SK-N-SH (cell line): ENCODE results near the gene ZAR1. TPM values are rescaled to one million over a fixed set of nuclear protein-coding genes. Genes with fewer than 3 reads are reported as not detected.

Source experiments
- CTCF ChIA-PET: fragments of 300-600, 350-600 bp; formaldehyde crosslinking; extraction: SDS; loops from one replicate; lab custom pipeline; 2021; lab: Yijun Ruan, JAX
- POLR2A ChIA-PET: fragments of 350-600 bp; sonication (Branson Sonifier 250); formaldehyde crosslinking; extraction: SDS; loops from one replicate; lab custom pipeline; 2020; ENCODE audit warnings: antibody characterized with exemption, inconsistent platforms; lab: Yijun Ruan, JAX
- DNase-seq: peaks from one replicate; pipeline ENCODE4 v3.0.0; 2012
- H2AFZ ChIP-seq: fragments of 200-600 bp; sonication (generic); 2 replicates; pipeline ENCODE4 v1.8.1; 2016; ENCODE audit warnings: antibody characterized with exemption, mild to moderate bottlenecking, low read depth
- H3F3A ChIP-seq: fragments of 200-600 bp; sonication (generic); replicated peaks from 2 replicates; pipeline ENCODE3; 2016; ENCODE audit warnings: antibody characterized with exemption, mild to moderate bottlenecking; ENCODE audit not compliant: insufficient read depth
- H3K27ac ChIP-seq, 2 experiments: fragments of 200-500 bp in 1 of 2; fragments of 200-600 bp in 1 of 2; sonication (Bioruptor generic) in 1 of 2; sonication (generic), shearing (Covaris generic) in 1 of 2; 2 replicates each; pipeline versions ENCODE4 v1.5.1 to v1.6.1; 2014 to 2016; ENCODE audit warnings: low read depth in 2 of 2, inconsistent platforms in 1 of 2, low read length in 1 of 2, mild to moderate bottlenecking in 1 of 2, mixed read lengths in 1 of 2
- H3K27me3 ChIP-seq: fragments of 200-600 bp; sonication (generic), shearing (Covaris generic); 2 replicates; pipeline ENCODE4 v1.6.1; 2016; ENCODE audit warnings: mixed run types; ENCODE audit not compliant: insufficient read depth
- H3K36me3 ChIP-seq, 2 experiments: fragments of 200-500 bp in 1 of 2; fragments of 200-600 bp in 1 of 2; sonication (Bioruptor generic) in 1 of 2; sonication (generic) in 1 of 2; replicated peaks in 1 of 2; 2 replicates each; pipeline versions ENCODE3 to v1.5.1; 2014 to 2016; ENCODE audit warnings: low read length in 1 of 2, mild to moderate bottlenecking in 1 of 2; ENCODE audit not compliant: insufficient read depth in 2 of 2, control insufficient read depth in 1 of 2
- H3K4me1 ChIP-seq, 2 experiments: fragments of 200-500 bp in 1 of 2; fragments of 200-600 bp in 1 of 2; sonication (Bioruptor generic) in 1 of 2; sonication (generic), shearing (Covaris generic) in 1 of 2; 2 replicates each; pipeline versions ENCODE4 v1.5.1 to v1.6.1; 2014 to 2016; ENCODE audit warnings: low read depth in 1 of 2, low read length in 1 of 2, mixed run types in 1 of 2; ENCODE audit not compliant: insufficient read depth in 2 of 2, control insufficient read depth in 1 of 2
- H3K4me2 ChIP-seq: fragments of 200-600 bp; sonication (generic), shearing (Covaris generic); 2 replicates; pipeline ENCODE4 v1.6.1; 2017; ENCODE audit warnings: mixed run types
- H3K4me3 ChIP-seq, 2 experiments: fragments of 200-500 bp in 1 of 2; fragments of 200-600 bp in 1 of 2; sonication (Bioruptor generic) in 1 of 2; sonication (generic), shearing (Covaris generic) in 1 of 2; 2 replicates each; pipeline versions ENCODE4 v1.5.1 to v1.8.1; 2014 to 2016; ENCODE audit warnings: low read depth in 2 of 2, inconsistent platforms in 1 of 2, low read length in 1 of 2, mild to moderate bottlenecking in 1 of 2, mixed read lengths in 1 of 2, moderate library complexity in 1 of 2
- H3K79me2 ChIP-seq: fragments of 200-600 bp; sonication (generic); 2 replicates; pipeline ENCODE4 v1.8.1; 2017; ENCODE audit warnings: mild to moderate bottlenecking; ENCODE audit not compliant: insufficient read depth
- H3K9ac ChIP-seq: fragments of 200-600 bp; sonication (generic); 2 replicates; pipeline ENCODE4 v1.6.1; 2017; ENCODE audit warnings: mixed run types
- H3K9me2 ChIP-seq: fragments of 200-600 bp; sonication (generic); 2 replicates; pipeline ENCODE4 v1.6.1; 2017; ENCODE audit warnings: mixed run types
- H3K9me3 ChIP-seq: fragments of 200-600 bp; sonication (generic); 2 replicates; pipeline ENCODE4 v1.6.1; 2017; ENCODE audit warnings: mixed run types, mild to moderate bottlenecking, moderate library complexity
- H4K20me1 ChIP-seq: fragments of 200-600 bp; sonication (generic); 2 replicates; pipeline ENCODE4 v1.6.1; 2017; ENCODE audit warnings: mild to moderate bottlenecking, mixed run types; ENCODE audit not compliant: insufficient read depth
- ELF1 ChIP-seq: IDR thresholded peaks from 2 replicates; pipeline ENCODE4 v1.4.0; 2012
- EZH2phosphoT487 ChIP-seq: fragments of 200-600 bp; sonication (generic); IDR thresholded peaks from 2 replicates; pipeline ENCODE4 v1.6.1; 2017; ENCODE audit warnings: low read depth, mixed run types, mild to moderate bottlenecking, antibody characterized with exemption, moderate library complexity, borderline replicate concordance
- FOXM1 ChIP-seq: IDR thresholded peaks from 2 replicates; pipeline ENCODE4 v1.4.0; 2012; ENCODE audit warnings: low read depth, mild to moderate bottlenecking
- GATA2 ChIP-seq: sonication (generic); formaldehyde crosslinking; IDR thresholded peaks from 2 replicates; pipeline ENCODE4 v1.5.0; 2020; ENCODE audit warnings: mild to moderate bottlenecking, missing genetic modification reagents
- JUND ChIP-seq: IDR thresholded peaks from 2 replicates; pipeline ENCODE4 v1.4.0; 2012
- MAX ChIP-seq: IDR thresholded peaks from 2 replicates; pipeline ENCODE4 v1.4.0; 2012; ENCODE audit warnings: low read depth
- MEF2A ChIP-seq: IDR thresholded peaks from 2 replicates; pipeline ENCODE4 v1.4.0; 2012; ENCODE audit warnings: low read depth, borderline replicate concordance
- NFIC ChIP-seq: IDR thresholded peaks from 2 replicates; pipeline ENCODE4 v1.4.0; 2012; ENCODE audit warnings: borderline replicate concordance
- NRF1 ChIP-seq: IDR thresholded peaks from 2 replicates; pipeline ENCODE4 v1.6.1; 2012; ENCODE audit warnings: low read depth, mild to moderate bottlenecking, low read length
- PBX3 ChIP-seq: IDR thresholded peaks from 2 replicates; pipeline ENCODE4; 2012
- RCOR1 ChIP-seq: fragments of 150-350 bp; IDR thresholded peaks from 2 replicates; pipeline ENCODE4 v1.6.1; 2017; ENCODE audit warnings: antibody characterized with exemption, low read length
- RFX5 ChIP-seq: IDR thresholded peaks from 2 replicates; pipeline ENCODE4 v1.6.1; 2012; ENCODE audit warnings: mild to moderate bottlenecking, improper control_type of control experiment, low read length
- RXRA ChIP-seq: IDR thresholded peaks from 2 replicates; pipeline ENCODE4 v1.4.0; 2012; ENCODE audit warnings: low read depth, mild to moderate bottlenecking, borderline replicate concordance
- SIN3A ChIP-seq: IDR thresholded peaks from 2 replicates; pipeline ENCODE4 v1.6.1; 2012; ENCODE audit warnings: low read depth, mild to moderate bottlenecking, low read length, moderate library complexity, borderline replicate concordance
- SMC3 ChIP-seq: IDR thresholded peaks from 2 replicates; pipeline ENCODE4 v1.6.1; 2012; ENCODE audit warnings: low read depth, low read length, improper control_type of control experiment
- TAF1 ChIP-seq: IDR thresholded peaks from 2 replicates; pipeline ENCODE4 v1.6.1; 2012; ENCODE audit warnings: low read depth, mild to moderate bottlenecking, low read length, moderate library complexity, borderline replicate concordance
- USF2 ChIP-seq: fragments of 150-350 bp; IDR thresholded peaks from 2 replicates; pipeline ENCODE4 v1.6.1; 2017; ENCODE audit warnings: antibody characterized with exemption, low read length, low read depth, borderline replicate concordance
- YY1 ChIP-seq: IDR thresholded peaks from 2 replicates; pipeline ENCODE4 v1.4.0; 2012; ENCODE audit warnings: low read depth, mild to moderate bottlenecking
- WGBS: methylation state at CpG from one replicate; pipeline ENCODE4 v1.1.6; 2017; ENCODE audit warnings: low lambda C conversion rate; 5-methylcytosine and 5-hydroxymethylcytosine counted together
- polyA plus RNA-seq, 3 experiments: library from polyadenylated mRNA; depleted of rRNA; stranded (reverse); fragments of >200 nt; gene quantifications; 2 replicates each; pipeline ENCODE4 v1.2.3, GENCODE V29; 2012
- TF ChIP-seq, protein P1 (sequence below): fragments of 200-600 bp; sonication (generic); IDR thresholded peaks from 2 replicates; pipeline ENCODE4 v1.6.1; 2017; ENCODE audit warnings: antibody characterized with exemption, mild to moderate bottlenecking, moderate library complexity

ZAR1 gene
- polyA plus RNA-seq, 1 of the 3 experiments (the other 2 are of a cell fraction) = not detected

GRCh38 chr4:48475770-48476169 lies 14.3 kb upstream of the ZAR1 start:
- no peaks in the 10 kb centered on the region for H3K9me2 ChIP-seq
- no peak overlapping the region for H3K4me2 ChIP-seq
- H3K27ac ChIP-seq = no peak overlapping the region
- TF ChIP-seq NRF1 = no peak
- no peak for TF ChIP-seq EZH2phosphoT487
- TF ChIP-seq PBX3 = no peak
- TF ChIP-seq, protein P1, sequence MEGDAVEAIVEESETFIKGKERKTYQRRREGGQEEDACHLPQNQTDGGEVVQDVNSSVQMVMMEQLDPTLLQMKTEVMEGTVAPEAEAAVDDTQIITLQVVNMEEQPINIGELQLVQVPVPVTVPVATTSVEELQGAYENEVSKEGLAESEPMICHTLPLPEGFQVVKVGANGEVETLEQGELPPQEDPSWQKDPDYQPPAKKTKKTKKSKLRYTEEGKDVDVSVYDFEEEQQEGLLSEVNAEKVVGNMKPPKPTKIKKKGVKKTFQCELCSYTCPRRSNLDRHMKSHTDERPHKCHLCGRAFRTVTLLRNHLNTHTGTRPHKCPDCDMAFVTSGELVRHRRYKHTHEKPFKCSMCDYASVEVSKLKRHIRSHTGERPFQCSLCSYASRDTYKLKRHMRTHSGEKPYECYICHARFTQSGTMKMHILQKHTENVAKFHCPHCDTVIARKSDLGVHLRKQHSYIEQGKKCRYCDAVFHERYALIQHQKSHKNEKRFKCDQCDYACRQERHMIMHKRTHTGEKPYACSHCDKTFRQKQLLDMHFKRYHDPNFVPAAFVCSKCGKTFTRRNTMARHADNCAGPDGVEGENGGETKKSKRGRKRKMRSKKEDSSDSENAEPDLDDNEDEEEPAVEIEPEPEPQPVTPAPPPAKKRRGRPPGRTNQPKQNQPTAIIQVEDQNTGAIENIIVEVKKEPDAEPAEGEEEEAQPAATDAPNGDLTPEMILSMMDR = no peak
- no peak for TF ChIP-seq SIN3A
- no peak for TF ChIP-seq MEF2A
- TF ChIP-seq NFIC = no peak
- TF ChIP-seq SMC3 = no peak
- no peak for TF ChIP-seq RFX5
- no peak for TF ChIP-seq GATA2 (CRISPR knock-in tag)
- TF ChIP-seq ELF1 = no peak
- no peak for TF ChIP-seq RXRA
- TF ChIP-seq YY1 = no peak
- TF ChIP-seq JUND = no peak
- TF ChIP-seq, all 33 proteins: peak for 0
- H3K79me2 ChIP-seq = no peaks in the 10 kb centered on the region
- no peaks in the 10 kb centered on the region for H3K36me3 ChIP-seq
- H4K20me1 ChIP-seq = no peaks in the 10 kb centered on the region
- no peaks in the 10 kb centered on the region for H3K27me3 ChIP-seq
- no peak overlapping the region for H2AFZ ChIP-seq
- WGBS = 90% methylated on average over 6 of the region's 6 CpGs
- no peak overlapping the region for H3K9ac ChIP-seq
- no peak for DNase-seq
- ChIA-PET CTCF (interaction anchor here (1.6 kb wide), 1 partner anchor 22 kb away, joined by 4 read pairs; no protein-coding TSS in a partner anchor), POLR2A (interaction anchor here (1.4 kb wide), 1 partner anchor 13 kb away, joined by 3 read pairs; no protein-coding TSS in a partner anchor)
- no peak overlapping the region for H3K4me3 ChIP-seq
- peaks cover under 1 to 16% of the 10 kb centered on the region in 2 experiments; a peak in 3 of 4 replicates for H3K4me1 ChIP-seq
- no peaks in the 10 kb centered on the region for H3K9me3 ChIP-seq
- H3F3A ChIP-seq = peaks cover 4% of the 10 kb centered on the region

DNA sequence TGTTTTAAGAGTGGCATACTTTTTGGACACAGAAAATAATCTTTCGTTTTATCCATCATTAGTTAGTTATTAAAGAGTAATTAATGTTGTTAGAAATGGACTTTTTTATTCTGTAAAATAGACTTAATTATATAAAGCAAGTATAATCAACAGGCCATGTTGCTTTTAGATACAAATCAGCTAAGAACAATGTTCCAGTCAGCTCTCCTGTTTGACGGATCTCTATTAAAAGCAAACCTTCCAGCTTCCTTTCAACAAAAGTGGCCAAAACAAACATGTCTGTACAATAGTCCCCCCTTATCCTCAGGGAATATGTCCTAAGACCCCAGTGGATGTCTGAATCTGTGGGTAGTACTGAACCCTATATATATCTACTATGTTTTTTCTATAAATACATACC lies 11.8 kb upstream of the ZAR1 start:
- Histone ChIP-seq H3K79me2 (no peaks in the 10 kb centered on the region), H3K9me2 (no peaks in the 10 kb centered on the region), H2AFZ (no peak overlapping the region), H3K9me3 (no peaks in the 10 kb centered on the region), H3K4me2 (no peak overlapping the region), H3K9ac (no peak overlapping the region), H3K4me3 (no peak overlapping the region), H4K20me1 (no peaks in the 10 kb centered on the region), H3K27me3 (no peaks in the 10 kb centered on the region), H3K4me1 (peaks cover 0 to 26% of the 10 kb centered on the region in 2 experiments; a peak in 2 of 4 replicates), H3K27ac (peak overlapping the region in 1 of 2 experiments; percentile 29; a peak in 2 of 4 replicates), H3K36me3 (no peaks in the 10 kb centered on the region), H3F3A (peaks cover 4% of the 10 kb centered on the region)
- POLR2A ChIA-PET = no interaction called here
- CTCF ChIA-PET = interaction anchor here (1.4 kb wide), 1 partner anchor 68 kb away, joined by 3 read pairs; no protein-coding TSS in a partner anchor
- 67% methylated on average over 2 of the region's 2 CpGs for WGBS
- DNase-seq = no peak
- TF ChIP-seq RCOR1 (no peak), TAF1 (no peak), SMC3 (no peak), FOXM1 (no peak), USF2 (no peak), PBX3 (no peak), MAX (no peak), ELF1 (no peak)
- TF ChIP-seq, protein P1 = no peak
